GM20431 (cell line): Measurements from ENCODE around the gene SPATA31C1.
"Not testable (repeated sequence)": the region's sequence is repeated elsewhere in the genome, so short reads cannot be mapped to it uniquely, and the experiment has no call there.

ENCODE experiments used
- in situ Hi-C: fragments of 300-500 bp; cut with MseI, MboI; formaldehyde crosslinking; loops from one replicate; pipeline ENCODE4 v1.15.0; 2020; ENCODE audit warnings: low sequenced_read_pairs; ENCODE audit not compliant: unreplicated experiment

SPATA31C1 gene

DNA sequence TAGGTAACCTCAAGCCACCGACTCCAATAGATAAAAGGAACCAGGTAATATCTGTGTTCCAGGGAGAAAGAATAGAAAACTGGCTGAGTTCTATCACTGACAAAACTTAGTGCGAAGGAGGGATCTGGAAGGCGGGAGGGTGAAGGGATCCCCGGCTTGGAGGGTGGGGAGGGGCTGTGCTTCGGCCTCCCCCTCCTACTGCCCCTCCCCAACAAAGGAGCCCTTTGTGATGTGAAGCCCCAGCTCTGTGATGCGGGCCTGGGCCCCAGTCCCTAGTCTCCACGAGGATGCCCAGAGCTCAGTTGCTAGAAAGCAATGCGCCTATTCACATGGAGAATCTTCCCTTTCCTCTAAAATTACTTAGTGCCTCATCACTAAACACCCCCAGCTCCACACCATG, at the start of gene SPATA31C1:
Gene SPATA31C1, plus strand, starts transcription at position 301 of the 400 bp plus-strand sequence.
- in situ Hi-C loops, result not testable (repeated sequence)

DNA sequence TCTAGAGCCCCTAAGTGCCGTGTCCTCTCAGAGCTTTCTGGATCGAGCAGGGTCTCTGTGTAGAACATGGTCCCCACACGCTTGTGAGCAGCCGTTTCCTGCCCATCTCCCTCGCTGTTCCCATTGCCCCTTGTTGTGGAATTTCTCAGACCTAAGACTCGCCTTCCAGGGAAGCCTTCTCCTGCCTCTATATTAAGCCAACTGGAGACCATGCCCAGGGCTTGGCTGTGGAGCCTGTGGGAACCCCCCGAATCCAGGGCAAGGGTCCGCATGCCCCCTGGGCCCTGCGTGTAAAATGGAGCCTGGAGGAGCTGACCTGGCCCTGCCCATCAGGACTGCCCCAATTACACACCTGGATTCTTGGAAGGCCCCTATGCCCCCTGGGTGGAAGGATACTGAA, 49.6 kb upstream of the SPATA31C1 start:
- in situ Hi-C loops, result no loop called here

DNA sequence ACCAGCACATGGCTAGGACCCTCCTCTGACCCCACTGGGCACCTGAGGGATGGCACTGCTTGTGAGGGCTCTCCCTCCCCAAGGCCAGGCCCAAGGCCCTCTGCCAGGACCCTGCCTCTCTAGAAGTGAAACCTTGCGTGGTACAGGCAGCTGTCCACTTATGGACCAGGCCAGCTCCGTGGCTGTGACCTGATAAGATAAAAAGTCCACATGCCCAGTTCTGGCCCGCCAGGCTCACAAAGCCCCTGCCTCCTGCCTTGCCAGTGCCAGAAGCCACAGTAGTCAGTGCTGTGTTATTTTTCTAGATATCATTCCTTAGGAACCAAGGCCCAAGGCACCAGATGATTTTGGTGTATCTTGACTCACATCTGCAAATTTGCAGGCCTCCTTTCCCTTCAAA, 49.1 kb upstream of the SPATA31C1 start:
- in situ Hi-C loops, result no loop called here

DNA sequence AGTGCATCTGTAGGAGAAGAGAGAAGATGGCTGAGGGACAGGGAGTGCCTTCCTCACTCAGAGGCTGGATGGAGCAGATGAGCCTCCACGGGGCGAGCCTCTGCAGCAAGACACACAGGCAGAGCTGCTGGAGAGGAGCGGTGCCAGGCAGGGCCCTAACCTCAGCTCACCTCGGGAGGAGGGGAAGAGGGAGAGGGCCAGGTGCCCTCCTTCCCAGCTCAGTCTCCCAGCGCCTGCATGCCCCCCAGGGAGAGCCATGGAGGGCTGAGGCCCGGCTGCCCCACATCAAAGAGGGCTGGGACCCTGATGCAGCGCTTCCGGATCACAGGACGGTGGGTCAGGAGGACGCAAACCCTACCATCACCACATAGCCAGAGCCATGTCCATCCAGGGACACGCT, 48.7 kb upstream of the SPATA31C1 start:
- in situ Hi-C loops, result no loop called here

DNA sequence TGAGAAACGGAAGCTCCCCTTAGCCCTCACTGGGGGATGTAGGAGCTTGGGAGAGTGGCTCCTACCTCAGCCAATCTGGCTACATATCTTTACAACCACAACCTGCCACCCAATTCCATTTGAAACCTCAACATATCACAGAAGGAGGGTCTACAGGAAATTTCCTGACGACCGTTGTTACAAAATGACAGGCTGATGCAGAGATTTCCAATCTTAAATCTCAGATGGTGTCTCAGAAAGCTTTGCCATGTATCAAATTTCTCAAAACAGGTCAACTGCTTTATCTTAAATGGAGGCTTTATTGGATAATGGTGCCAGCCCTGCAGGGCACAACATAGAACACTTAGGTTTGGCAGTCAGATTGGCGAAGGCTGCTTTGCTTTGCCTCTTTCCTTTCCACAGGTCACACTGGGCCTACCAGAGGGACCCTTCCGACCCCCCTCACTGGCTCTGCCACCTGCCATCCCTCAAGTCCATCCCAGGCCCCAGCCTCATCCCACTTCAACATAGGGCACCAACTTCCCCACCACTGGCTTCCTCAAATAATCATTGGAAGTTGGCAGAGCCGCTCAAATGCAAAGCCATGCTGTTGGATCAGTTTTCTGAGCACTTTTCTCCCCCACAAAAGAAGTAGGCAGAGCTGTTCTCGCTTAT, 46.2 kb upstream of the SPATA31C1 start:
- in situ Hi-C loops, result no loop called here

DNA sequence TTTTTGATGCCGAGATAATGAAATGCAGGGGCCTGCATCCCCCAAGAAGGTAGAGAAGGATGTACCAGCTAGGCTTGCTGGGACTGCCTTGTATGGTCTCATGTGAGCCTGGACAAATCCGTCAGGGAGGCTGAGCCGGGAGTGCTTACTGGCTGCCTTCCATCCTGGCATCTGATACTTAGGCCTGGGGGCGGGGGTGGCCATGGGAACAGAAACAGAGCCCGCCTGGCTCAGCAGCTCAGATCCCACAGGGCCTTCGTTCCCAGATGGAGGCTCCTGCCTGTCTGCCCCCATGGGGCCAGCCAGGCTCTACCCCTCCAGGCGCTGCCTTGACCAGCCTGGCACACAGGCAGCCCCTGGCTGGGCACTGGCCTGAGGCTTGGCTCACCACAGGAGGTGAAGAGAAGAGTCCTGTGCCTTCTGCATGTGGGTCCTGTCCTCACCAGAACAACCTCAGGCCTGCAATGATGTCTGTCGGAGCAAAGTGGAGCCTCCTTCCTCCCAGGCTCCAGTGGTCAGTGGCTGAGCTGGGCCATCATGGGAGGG, 45.6 kb upstream of the SPATA31C1 start:
- in situ Hi-C loops, result no loop called here

DNA sequence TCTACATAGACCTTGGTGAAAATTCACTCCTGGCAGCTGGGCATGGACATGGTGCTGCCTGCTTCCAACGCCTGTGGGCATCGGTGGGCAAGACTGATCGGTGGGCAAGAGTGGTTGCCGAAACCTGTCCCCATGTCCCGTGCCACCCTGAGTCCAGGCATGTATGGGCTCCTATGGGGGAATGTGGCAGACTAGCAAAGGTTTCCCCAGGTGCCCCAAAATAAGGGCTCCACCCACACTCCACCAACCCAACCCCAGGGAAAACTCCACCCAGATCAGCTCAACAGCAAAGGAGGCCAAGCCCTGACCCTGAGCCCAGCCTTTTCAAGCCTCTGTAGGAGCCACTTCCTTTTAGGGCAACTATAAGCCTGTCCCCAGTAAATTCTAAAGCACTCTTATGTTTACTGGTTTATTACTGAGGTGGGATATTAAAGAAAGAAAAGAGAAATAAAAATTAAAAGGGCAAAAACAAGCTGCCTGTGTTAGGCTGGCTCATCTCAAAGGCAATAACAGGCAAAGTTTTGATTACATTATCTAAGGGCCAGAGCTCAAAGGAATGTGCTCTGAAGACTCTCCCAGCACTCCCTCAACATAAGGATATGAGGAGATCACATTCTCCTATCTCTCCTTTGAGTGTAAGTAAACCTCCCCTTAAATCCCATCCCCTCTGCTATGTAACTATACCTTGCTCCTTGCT, 44.0 kb upstream of the SPATA31C1 start:
- in situ Hi-C loops, result no loop called here

DNA sequence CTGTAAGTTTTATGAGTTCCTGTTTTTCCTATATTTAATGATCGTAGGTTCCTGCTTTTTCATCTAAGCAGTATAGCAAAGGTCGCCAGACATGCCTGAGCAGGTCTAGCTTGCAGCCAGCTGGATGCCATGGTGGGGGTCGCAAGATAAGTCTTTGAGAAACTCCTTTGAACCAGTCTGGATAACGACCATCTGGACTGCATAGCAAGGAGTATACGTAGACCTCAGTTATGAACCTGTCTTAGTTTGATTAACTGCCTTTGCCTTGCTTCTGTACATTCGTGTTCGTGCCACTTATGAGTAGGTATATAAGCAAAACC, 43.5 kb upstream of the SPATA31C1 start:
- in situ Hi-C loops, result no loop called here

DNA sequence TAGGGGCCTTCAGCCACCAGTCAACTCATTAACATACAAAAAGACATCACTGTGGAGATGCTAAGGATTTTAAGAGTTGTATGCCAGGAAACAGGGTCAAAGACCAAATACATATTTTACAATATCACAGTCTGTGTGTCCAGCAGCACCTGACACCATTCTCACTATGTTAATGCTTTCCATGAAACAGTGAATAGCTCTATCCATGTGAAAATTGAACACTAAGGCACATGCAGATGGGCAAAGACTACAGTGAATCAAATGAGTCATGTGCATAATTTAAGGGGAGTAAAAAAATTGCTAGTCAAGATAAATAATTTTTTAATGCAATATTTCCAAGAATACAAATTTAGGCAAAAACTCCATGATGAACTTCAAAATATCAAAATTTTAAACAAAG, 42.7 kb upstream of the SPATA31C1 start:
- in situ Hi-C loops, result no loop called here

DNA sequence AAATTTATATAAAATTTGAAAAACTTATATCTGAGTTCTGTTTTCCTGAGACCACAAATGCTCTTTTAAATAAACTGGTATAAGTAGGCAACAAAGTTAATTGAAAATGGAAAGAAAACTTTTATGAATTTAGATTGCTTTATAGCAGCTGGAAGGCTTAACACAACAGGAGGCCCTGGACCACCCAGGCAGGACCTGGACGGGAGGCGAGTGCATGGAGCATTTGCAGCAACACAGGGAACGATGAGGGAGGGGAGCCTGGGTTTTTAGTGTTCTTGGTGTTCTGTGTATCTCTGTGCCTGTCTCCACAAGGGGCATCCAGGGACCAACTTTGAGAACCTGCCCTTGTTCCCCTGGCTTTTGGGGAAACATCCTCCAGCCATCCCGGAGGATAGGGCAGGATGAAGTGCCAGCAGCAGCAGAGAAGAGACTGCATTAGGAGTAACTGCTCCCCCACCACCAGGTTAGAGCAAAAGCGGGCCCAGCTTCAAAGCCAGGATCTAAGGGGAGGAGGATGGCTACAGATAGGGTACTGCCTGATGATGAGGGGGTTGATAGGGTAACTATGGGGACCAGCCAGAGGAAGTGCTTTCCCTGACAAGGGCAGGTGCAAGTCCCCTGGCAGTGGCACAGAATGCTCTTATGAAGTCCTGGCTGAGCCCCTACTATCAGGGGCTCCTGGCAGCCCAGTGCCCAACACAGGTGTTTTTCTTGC, 41.8 kb upstream of the SPATA31C1 start:
- in situ Hi-C loops, result no loop called here

DNA sequence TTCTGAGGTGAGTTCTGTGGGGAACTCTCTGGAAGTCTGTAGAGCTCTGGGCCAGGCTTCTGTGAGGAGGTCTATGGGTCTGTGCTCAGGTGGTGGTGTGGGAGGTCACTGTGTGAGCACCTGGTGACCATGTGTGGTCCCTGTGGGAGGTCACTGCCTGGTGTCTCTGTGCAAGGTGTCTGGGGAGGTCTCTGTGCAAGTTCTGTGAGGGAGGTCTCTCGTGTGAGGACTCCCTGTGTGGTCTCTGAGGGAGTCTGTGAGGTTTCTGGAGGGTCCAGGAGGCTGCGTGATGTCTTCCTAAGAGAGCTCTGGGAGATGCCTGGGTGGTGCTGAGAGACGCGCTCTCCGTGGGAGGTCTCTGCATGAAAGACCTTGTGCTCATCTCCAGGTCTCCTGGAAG, 41.1 kb upstream of the SPATA31C1 start:
- in situ Hi-C loops, result no loop called here

DNA sequence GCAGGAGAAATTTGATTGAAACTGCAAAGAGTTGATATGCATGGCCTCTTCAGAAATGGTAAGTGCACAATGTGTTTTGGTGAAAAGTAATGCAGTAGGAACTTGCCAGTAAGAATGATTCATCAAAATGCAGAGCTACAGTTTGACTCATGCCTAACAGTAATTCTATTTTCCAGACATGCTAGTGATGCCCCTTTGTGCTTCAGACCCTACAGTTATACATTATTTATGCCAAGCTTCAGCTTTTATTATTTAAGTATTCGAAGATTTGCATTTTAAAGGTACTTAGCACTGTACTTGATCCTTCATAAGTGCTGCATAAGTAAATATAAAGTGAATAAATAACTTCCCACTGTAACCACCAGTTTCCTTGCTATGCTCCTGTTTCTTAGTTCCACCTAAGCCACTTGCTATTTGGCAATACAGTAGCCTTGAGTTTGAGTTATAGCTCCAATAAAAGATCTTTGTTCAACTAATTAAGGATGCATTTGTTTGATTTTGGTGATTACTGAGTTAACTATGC, 38.7 kb upstream of the SPATA31C1 start:
- in situ Hi-C loops, result no loop called here

DNA sequence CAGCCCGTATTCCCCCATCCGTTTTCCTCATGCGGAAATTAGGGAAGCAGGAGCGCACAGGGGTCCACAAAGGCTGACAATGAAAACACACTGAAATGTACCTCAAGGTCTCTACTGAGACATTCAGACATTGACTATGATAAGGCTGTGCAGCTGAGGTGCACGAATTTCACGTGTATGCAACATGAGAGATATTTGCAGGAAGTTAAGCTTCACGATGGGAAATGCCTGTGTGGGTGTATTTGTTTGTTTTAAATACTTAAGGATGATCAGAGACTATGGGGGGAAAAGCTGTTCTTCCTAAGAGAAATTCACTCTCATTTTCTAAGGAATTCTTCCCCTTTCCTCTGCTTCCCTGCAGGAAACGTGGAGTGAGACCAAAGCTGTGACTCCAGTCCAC, 37.6 kb upstream of the SPATA31C1 start:
- in situ Hi-C loops, result no loop called here

DNA sequence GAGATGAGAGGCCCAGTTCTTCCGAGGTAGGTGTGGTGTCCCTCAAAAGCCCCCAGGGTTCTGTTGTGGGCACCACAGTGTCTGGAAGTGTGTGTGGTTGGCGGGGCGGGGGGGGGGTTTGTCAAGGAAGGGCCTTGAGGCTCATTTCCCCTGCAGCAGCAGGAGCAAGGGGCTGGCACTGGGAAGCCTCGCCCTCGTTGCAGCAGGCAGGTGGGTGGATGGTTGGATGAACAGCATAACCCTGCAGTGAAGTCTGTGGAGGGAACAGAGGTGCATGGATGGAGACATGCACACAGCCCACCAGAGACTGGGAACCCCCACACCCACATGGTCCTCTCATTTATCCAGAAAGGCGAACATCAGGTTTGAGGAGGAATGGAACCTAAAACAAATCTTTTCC, 37.1 kb upstream of the SPATA31C1 start:
- in situ Hi-C loops, result no loop called here

DNA sequence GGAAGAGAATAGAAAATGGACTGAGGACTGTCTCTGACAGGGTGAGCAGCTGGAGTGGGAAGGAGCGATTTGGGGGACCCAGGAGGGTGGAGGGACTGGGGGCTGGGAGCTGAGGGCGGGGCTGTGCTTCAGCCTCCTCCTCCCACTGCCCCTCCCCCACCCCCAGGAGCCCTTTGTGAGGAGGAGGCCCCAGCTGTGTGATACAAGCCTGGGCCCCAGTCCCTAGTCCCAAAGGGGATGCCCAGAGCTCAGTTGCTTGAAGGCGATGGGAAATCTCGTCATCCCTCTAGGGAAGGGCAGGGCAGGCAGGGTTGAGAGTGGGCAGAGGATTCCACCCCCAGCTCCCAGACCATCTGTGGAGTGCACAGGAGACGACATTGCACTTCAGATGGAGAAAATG, 35.1 kb upstream of the SPATA31C1 start, which contains the start of gene SPATA31E1:
Gene SPATA31E1, plus strand, starts transcription at position 251 of the 400 bp plus-strand sequence. Its CDS starts 15 bp downstream, at position 266.
- in situ Hi-C loops, result no loop called here

DNA sequence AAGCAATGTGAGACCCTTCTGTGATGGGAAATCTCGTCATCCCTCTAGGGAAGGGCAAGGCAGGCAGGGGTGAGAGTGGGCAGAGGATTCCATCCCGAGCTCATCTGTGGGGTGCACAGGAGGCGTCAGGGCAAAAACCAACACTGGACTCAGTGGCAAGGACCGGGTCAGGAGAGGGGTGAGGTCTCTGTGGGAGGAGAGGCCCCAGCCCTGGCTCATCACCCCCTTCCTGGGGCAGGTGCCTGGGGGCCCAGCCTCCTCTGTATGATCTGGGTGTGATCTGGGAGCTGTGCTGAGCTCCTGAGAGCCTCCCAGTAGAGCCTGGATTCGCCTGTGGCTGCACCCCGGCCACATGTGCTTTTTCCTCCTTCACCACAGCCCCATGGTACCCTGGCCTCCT, 34.5 kb upstream of the SPATA31C1 start:
- in situ Hi-C loops, result no loop called here

DNA sequence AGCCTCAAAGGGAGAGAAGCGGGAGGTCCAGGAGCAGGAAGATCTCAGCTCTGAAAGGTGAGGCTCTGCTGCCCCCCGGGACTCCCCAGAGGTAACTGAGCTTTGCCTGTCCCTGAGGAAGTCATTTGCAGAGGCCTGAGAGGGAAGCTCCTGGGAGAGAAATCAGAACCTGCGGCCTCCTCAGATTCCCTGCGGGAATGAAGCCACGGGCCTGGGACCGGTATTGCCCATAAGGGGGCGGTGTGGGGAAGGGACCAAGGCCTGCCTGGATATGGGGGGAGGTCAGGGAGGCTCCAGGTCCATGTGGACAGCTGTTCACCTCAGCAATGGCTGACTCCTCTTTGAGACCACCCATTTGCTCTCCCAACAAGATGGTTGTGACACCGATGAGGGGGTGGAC, 33.8 kb upstream of the SPATA31C1 start:
- in situ Hi-C loops, result no loop called here

DNA sequence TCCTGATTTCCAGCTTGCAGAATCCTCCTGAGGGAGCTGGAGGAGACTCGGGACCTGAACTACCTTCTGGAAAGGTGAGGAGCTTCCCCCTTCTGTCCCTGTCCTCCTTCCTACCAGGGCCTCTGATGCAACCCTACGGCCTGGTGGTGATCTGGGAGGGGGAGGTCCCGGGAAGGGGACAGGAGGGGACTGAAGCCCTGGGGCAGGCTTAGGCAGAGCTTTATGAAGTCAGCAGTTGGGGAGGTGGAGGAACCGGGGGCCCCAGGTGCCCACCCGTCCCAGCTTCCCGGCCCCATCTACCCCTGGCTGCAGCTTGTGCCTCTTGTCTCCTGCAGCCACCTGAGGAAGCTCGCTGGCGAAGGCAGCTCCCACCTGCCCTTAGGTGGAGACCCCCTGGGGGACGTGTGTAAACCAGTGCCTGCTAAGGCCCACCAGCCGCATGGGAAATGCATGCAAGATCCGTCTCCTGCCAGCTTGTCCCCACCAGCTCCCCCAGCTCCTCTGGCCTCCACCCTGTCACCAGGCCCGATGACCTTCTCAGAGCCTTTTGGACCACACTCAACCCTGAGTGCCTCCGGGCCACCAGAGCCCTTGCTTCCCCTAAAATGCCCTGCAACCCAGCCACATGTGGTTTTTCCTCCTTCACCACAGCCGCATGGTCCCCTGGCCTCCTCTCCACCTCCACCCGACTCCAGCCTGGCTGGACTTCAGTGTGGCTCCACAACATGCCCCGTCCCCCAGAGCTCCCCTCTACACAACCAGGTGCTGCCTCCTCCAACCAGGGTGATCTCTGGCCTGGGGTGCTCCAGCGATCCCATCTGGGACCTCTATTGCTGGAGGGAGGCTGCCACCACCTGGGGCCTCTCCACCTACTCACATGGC, 32.9 kb upstream of the SPATA31C1 start:
- in situ Hi-C loops, result no loop called here

DNA sequence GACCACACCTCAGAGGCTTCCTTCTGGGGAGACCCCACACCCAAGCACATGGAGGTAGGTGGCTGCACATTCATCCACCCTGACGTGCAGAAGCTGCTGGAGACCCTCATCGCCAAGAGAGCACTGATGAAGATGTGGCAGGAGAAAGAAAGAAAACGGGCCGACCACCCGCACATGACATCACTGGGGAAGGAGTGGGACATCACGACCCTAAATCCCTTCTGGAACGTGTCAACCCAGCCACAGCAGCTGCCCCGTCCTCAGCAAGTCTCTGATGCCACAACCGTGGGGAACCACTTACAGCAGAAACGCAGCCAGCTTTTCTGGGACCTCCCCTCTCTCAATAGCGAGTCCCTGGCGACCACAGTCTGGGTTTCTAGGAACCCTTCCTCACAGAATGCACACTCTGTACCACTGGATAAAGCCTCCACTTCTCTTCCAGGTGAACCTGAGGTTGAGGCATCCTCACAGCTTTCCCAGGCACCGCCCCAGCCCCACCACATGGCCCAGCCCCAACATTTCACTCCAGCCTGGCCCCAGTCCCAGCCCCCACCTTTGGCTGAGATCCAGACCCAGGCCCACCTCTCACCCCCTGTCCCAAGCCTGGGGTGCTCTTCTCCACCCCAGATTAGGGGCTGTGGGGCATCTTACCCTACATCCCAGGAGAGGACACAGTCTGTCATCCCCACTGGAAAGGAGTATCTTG, 32.1 kb upstream of the SPATA31C1 start:
- in situ Hi-C loops, result no loop called here
